KMS-11 (cell line): Measurements from ENCODE around the gene RASAL2.
"Not testable (repeated sequence)": the region's sequence is repeated elsewhere in the genome, so short reads cannot be mapped to it uniquely, and the experiment has no call there.

Experiments
- H2AFZ ChIP-seq: fragments of 200-600 bp; sonication (generic); 2 replicates; pipeline ENCODE4 v1.6.1; 2016; ENCODE audit warnings: antibody characterized with exemption, mixed run types, low read depth
- H3K27ac ChIP-seq: fragments of 200-600 bp; sonication (generic); 2 replicates; pipeline ENCODE4 v1.6.1; 2016; ENCODE audit warnings: mild to moderate bottlenecking, mixed run types
- H3K27me3 ChIP-seq: fragments of 200-600 bp; sonication (generic); 2 replicates; pipeline ENCODE4 v1.6.1; 2017; ENCODE audit warnings: mild to moderate bottlenecking, low read depth, mixed run types, moderate library complexity; ENCODE audit not compliant: insufficient read depth
- H3K36me3 ChIP-seq: fragments of 200-600 bp; sonication (generic); 2 replicates; pipeline ENCODE4 v1.6.1; 2017; ENCODE audit warnings: mild to moderate bottlenecking, mixed run types; ENCODE audit not compliant: insufficient read depth
- H3K4me1 ChIP-seq: fragments of 200-600 bp; sonication (generic); 2 replicates; pipeline ENCODE4 v1.6.1; 2016; ENCODE audit warnings: mild to moderate bottlenecking, low read depth, mixed run types; ENCODE audit not compliant: poor library complexity, severe bottlenecking
- H3K4me2 ChIP-seq: fragments of 200-600 bp; sonication (generic); 2 replicates; pipeline ENCODE4 v1.7.0; 2016; ENCODE audit warnings: mild to moderate bottlenecking, mixed run types
- H3K4me3 ChIP-seq: fragments of 200-600 bp; sonication (generic); IDR thresholded peaks from 2 replicates; pipeline ENCODE4 v1.6.1; 2017; ENCODE audit warnings: low read depth, low read length, mixed read lengths; ENCODE audit not compliant: insufficient read depth
- H3K79me2 ChIP-seq: fragments of 200-600 bp; sonication (generic); 2 replicates; pipeline ENCODE4 v1.6.1; 2016; ENCODE audit warnings: low read depth, mixed run types; ENCODE audit not compliant: insufficient read depth
- H3K9ac ChIP-seq: fragments of 200-600 bp; sonication (generic); 2 replicates; pipeline ENCODE4 v1.6.1; 2016; ENCODE audit warnings: mild to moderate bottlenecking, mixed run types
- H4K20me1 ChIP-seq: fragments of 200-600 bp; sonication (generic); 2 replicates; pipeline ENCODE4 v1.6.1; 2016; ENCODE audit warnings: mild to moderate bottlenecking, mixed run types; ENCODE audit not compliant: insufficient read depth
- CTCF ChIP-seq: fragments of 200-600 bp; sonication (generic); conservative IDR thresholded peaks from 2 replicates; pipeline ENCODE4 v1.6.1; 2017; ENCODE audit warnings: low read depth, mild to moderate bottlenecking, antibody characterized with exemption, low read length, moderate library complexity, mixed read lengths

The RASAL2 gene

GRCh38 chr1:178243890-178244289 lies 150.0 kb downstream of the RASAL2 start:
- no peak overlapping the region for H3K27ac ChIP-seq
- H3K36me3 ChIP-seq: no peaks in the 10 kb centered on the region
- H4K20me1 ChIP-seq: no peaks in the 10 kb centered on the region
- H3K4me1 ChIP-seq: no peaks in the 10 kb centered on the region
- no peak overlapping the region for H2AFZ ChIP-seq
- H3K79me2 ChIP-seq: no peaks in the 10 kb centered on the region
- H3K9ac ChIP-seq: no peak overlapping the region
- H3K27me3 ChIP-seq: no peaks in the 10 kb centered on the region
- H3K4me3 ChIP-seq: no peak overlapping the region
- no peak overlapping the region for H3K4me2 ChIP-seq
- TF ChIP-seq CTCF: no peak

- not testable (repeated sequence) for H3K27me3 ChIP-seq, H3K4me2 ChIP-seq, H3K27ac ChIP-seq, H3K4me3 ChIP-seq, H3K79me2 ChIP-seq, H3K4me1 ChIP-seq, H3K36me3 ChIP-seq, H3K9ac ChIP-seq, H2AFZ ChIP-seq, H4K20me1 ChIP-seq
Measured at GRCh38 chr1:178248284-178248683, 154.4 kb downstream of the RASAL2 start.

- H3K4me2 ChIP-seq, H4K20me1 ChIP-seq, H3K36me3 ChIP-seq, H2AFZ ChIP-seq, H3K9ac ChIP-seq, H3K79me2 ChIP-seq, H3K4me1 ChIP-seq, H3K4me3 ChIP-seq, H3K27ac ChIP-seq, H3K27me3 ChIP-seq: not testable (repeated sequence)
Measured at GRCh38 chr1:178253581-178253980, 159.7 kb downstream of the RASAL2 start.

GRCh38 chr1:178254433-178254832 lies 160.5 kb downstream of the RASAL2 start:
- no peak for TF ChIP-seq CTCF
- H3K27ac ChIP-seq: no peak overlapping the region
- H3K79me2 ChIP-seq: no peaks in the 10 kb centered on the region
- no peaks in the 10 kb centered on the region for H4K20me1 ChIP-seq
- H3K9ac ChIP-seq: no peak overlapping the region
- no peak overlapping the region for H3K4me3 ChIP-seq
- no peak overlapping the region for H2AFZ ChIP-seq
- H3K4me2 ChIP-seq: no peak overlapping the region
- H3K4me1 ChIP-seq: no peaks in the 10 kb centered on the region
- no peaks in the 10 kb centered on the region for H3K27me3 ChIP-seq
- no peaks in the 10 kb centered on the region for H3K36me3 ChIP-seq

GRCh38 chr1:178258536-178258935 lies 164.6 kb downstream of the RASAL2 start:
- Histone ChIP-seq H3K27me3 (no peaks in the 10 kb centered on the region), H3K79me2 (no peaks in the 10 kb centered on the region), H3K4me1 (peaks cover 7% of the 10 kb centered on the region), H3K36me3 (no peaks in the 10 kb centered on the region), H3K4me3 (no peak overlapping the region), H3K4me2 (no peak overlapping the region), H2AFZ (no peak overlapping the region), H4K20me1 (no peaks in the 10 kb centered on the region), H3K27ac (no peak overlapping the region), H3K9ac (no peak overlapping the region)
- no peak for TF ChIP-seq CTCF
